Mucosa of descending colon (tissue), 3 donors: ENCODE results near the gene TRIO. TPM values are rescaled to one million over a fixed set of nuclear protein-coding genes. Genes with fewer than 3 reads are reported as not detected.

Source experiments
- ATAC-seq: fragments of 200-7000 bp; cut with Tn5 transposase; one replicate; pipeline ENCODE4 v1.9.1; 2020; ENCODE audit warnings: mild to moderate bottlenecking, moderate library complexity
- DNase-seq, 3 donors: peaks; one replicate each; pipeline ENCODE4 v3.0.0-alpha.2; 2020
- H3K36me3 ChIP-seq: fragments of 200-600 bp; one replicate; pipeline ENCODE4 v1.8.0; 2021; ENCODE audit warnings: low read depth, mild to moderate bottlenecking
- H3K4me1 ChIP-seq: fragments of 200-600 bp; one replicate; pipeline ENCODE4 v1.8.0; 2021; ENCODE audit warnings: low read depth, mild to moderate bottlenecking
- H3K4me3 ChIP-seq: fragments of 200-600 bp; one replicate; pipeline ENCODE4 v1.8.0; 2021; ENCODE audit warnings: mild to moderate bottlenecking
- H3K9me3 ChIP-seq: fragments of 200-600 bp; one replicate; pipeline ENCODE4 v1.8.0; 2021; ENCODE audit warnings: mild to moderate bottlenecking
- intact Hi-C, 2 donors: fragments of 100-400 bp; cut with DNase I in 1 of 2; cut with micrococcal nuclease in 1 of 2; formaldehyde crosslinking; loops; one replicate each; pipeline versions ENCODE4 v1.11.0 to v1.11.1; 2022; cut with DNase I, micrococcal nuclease
- total RNA-seq, 3 donors: library from RNA; stranded (reverse); fragmentation: NEBNext Ultra II Directional in 2 of 3; extraction: Animal tissue kit (Norgen Biotek cat#: 25700) in 2 of 3; gene quantifications; one replicate each; pipeline versions ENCODE4 v1.2.1 to v1.2.4, GENCODE V29; 2021 to 2023
- TF ChIP-seq, protein P1 (sequence below): fragments of 200-600 bp; IDR thresholded peaks from one replicate; pipeline ENCODE4 v1.8.0; 2022; ENCODE audit warnings: antibody characterized with exemption, mild to moderate bottlenecking
- donor health status: DM: no; HTN: no; CAD: no; lungs with moderate emphysema.
- donor health status: DM: no; HTN: no; CAD: no.
- donor health status: DM: no; HTN: yes; CAD: no.

The TRIO gene
- total RNA-seq, 3 donors from 2014 or later = 164 to 231 (median 168) TPM

DNA sequence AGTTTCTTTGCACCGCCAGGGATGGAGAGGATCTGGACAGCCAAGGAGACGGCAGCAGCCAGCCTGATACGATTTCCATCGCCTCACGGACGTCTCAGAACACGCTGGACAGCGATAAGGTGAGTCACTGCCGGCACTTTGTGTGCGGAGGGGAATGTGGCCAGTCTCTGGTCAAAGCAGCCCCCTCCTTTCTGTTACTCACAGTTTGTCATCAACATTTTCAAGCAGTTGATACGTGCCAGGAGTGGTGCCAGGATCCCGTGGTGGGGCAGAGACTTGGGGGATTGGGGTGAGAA, 263.4 kb downstream of the TRIO start:
- intact Hi-C loops = no loop called here
- Histone ChIP-seq H3K4me1 (no peaks in the 10 kb centered on the region), H3K36me3 (peaks cover 9% of the 10 kb centered on the region), H3K9me3 (no peaks in the 10 kb centered on the region), H3K4me3 (no peak overlapping the region)
- TF ChIP-seq, protein P1, sequence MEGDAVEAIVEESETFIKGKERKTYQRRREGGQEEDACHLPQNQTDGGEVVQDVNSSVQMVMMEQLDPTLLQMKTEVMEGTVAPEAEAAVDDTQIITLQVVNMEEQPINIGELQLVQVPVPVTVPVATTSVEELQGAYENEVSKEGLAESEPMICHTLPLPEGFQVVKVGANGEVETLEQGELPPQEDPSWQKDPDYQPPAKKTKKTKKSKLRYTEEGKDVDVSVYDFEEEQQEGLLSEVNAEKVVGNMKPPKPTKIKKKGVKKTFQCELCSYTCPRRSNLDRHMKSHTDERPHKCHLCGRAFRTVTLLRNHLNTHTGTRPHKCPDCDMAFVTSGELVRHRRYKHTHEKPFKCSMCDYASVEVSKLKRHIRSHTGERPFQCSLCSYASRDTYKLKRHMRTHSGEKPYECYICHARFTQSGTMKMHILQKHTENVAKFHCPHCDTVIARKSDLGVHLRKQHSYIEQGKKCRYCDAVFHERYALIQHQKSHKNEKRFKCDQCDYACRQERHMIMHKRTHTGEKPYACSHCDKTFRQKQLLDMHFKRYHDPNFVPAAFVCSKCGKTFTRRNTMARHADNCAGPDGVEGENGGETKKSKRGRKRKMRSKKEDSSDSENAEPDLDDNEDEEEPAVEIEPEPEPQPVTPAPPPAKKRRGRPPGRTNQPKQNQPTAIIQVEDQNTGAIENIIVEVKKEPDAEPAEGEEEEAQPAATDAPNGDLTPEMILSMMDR = no peak
- DNase-seq (no peak), ATAC-seq (no peak)

DNA sequence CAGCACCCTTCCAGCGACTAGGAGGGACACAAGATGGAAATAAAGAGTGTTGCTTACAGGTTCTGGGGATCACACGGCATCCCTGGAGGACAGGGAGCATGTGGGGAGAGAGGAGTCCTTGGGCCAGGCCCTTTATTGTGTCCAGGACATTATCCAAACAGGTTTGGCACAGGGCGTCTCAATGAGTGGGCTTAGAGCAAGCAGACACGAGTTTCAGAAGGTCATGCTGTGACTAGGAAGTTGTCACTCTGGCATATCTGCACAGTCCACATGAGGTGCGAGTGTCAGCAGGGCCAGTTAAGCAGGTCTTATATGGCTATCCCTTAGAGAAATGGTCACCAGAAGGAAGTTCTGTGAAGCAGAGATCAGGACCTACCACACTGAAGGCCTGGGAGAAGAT, 263.9 kb downstream of the TRIO start:
- DNase-seq (no peak), ATAC-seq (no peak)
- TF ChIP-seq, protein P1 = no peak
- no peaks in the 10 kb centered on the region for H3K9me3 ChIP-seq
- H3K4me3 ChIP-seq = no peak overlapping the region
- peaks cover 9% of the 10 kb centered on the region for H3K36me3 ChIP-seq
- intact Hi-C loops = no loop called here
- no peaks in the 10 kb centered on the region for H3K4me1 ChIP-seq

DNA sequence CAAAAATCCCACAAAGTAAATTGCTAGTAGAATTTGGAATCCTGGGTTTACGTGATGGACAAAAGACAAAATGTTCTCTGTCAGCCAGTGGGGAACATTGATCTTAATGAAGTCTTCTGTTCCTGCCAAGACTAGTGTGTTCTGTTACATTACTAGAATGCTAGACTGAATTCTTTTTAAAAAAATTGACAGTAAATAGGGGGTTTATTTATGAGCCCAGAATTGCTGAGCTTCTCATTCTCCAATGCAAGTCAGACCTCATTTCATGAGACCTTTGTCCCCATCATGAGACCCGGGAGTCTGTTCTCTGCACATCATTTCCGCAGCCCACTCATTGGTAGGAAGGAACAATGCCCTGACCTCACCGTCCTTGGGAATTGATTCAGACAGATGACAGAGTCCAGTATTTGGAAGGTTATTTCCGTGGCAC, 264.6 kb downstream of the TRIO start:
- ATAC-seq (no peak), DNase-seq (no peak)
- H3K36me3 ChIP-seq = peaks cover 9% of the 10 kb centered on the region
- TF ChIP-seq, protein P1 = no peak
- intact Hi-C loops = no loop called here
- H3K4me3 ChIP-seq = no peak overlapping the region
- H3K4me1 ChIP-seq = no peaks in the 10 kb centered on the region
- no peaks in the 10 kb centered on the region for H3K9me3 ChIP-seq

DNA sequence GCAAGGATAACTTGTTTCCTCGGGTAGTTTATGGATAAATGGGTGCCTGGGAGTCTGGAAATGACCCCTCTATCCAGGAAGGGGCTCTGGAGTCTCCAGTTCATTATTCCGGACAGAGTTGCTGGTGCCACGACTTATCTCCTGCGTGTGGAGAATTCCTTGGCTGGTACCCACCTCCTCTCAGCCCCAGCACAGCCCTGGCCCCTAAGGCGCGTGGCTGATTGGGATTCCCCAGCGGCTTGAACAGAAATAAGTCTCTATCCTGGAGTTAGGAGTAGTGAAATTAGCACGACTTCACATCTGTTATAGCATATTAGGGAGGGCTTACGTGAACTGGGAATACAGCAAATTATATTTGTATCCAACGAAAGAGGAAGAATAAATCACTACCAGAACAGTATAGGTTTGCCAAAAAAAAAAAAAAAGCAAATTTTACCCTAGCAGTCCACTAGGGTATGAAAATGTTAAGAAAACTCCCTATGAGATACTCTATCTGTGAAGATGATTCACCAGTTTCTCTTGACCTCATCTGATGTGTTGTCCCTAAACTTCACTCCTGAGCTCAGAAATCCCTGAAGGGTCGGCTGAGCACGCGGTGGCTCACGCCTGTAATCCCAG, 265.9 kb downstream of the TRIO start:
- no peak for ATAC-seq
- intact Hi-C loops = no loop called here

DNA sequence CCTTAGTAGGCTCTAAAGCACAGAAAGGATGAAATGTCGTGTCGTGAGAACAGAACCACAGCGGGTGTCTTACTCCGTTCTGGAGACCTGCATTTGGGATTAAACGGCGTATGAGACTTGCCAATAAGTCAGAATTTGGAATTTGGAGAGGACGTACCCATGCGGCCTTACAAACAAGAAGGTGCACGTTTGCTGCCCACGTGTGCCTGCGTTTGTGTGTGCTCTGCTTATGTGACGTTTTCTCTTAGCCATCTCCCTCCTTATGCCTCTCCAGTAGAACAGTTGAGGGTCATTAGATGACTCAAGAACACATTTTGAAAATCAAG, 266.9 kb downstream of the TRIO start:
- Histone ChIP-seq H3K4me1 (no peaks in the 10 kb centered on the region), H3K4me3 (no peak overlapping the region), H3K9me3 (no peaks in the 10 kb centered on the region), H3K36me3 (peaks cover 9% of the 10 kb centered on the region)
- no peak for DNase-seq
- intact Hi-C loops = loop anchor here in 1 of 2 donors (10.0 kb wide), 1 partner anchor 65 kb away; no protein-coding TSS in a partner anchor
- TF ChIP-seq, protein P1 = no peak
- no peak for ATAC-seq

More for the DNA sequence above, 265.9 kb downstream of the TRIO start:
- Histone ChIP-seq H3K4me3 (no peak overlapping the region), H3K9me3 (no peaks in the 10 kb centered on the region), H3K36me3 (peaks cover 9% of the 10 kb centered on the region), H3K4me1 (no peaks in the 10 kb centered on the region)
- TF ChIP-seq, protein P1 = no peak
- no peak for DNase-seq
